GM23338 (cell line): ENCODE data around the gene TNPO1. TPM values are rescaled to one million over a fixed set of nuclear protein-coding genes. Genes with fewer than 3 reads are reported as not detected.

ENCODE experiments used
- ATAC-seq: fragments of 200-7000 bp; cut with Tn5 transposase; 3 replicates; pipeline ENCODE4 v1.9.1; 2020
- DNase-seq: peaks from one replicate; pipeline ENCODE4 v3.0.0-alpha.2; 2015; ENCODE audit warnings: low spot score
- H2AFZ ChIP-seq: fragments of 200-600 bp; sonication (generic); 2 replicates; pipeline ENCODE4 v1.8.0; 2016; ENCODE audit warnings: antibody characterized with exemption, mild to moderate bottlenecking, moderate library complexity
- H3F3A ChIP-seq: fragments of 200-600 bp; sonication (generic); replicated peaks from 2 replicates; pipeline ENCODE4 v1.8.0; 2017; ENCODE audit warnings: antibody characterized with exemption, mixed run types, low read depth
- H3K27ac ChIP-seq: fragments of 200-600 bp; sonication (generic); 2 replicates; pipeline ENCODE4 v1.6.1; 2016; ENCODE audit warnings: low read depth
- H3K27me3 ChIP-seq: fragments of 200-600 bp; sonication (generic); 2 replicates; pipeline ENCODE4 v1.8.0; 2016; ENCODE audit warnings: mild to moderate bottlenecking, mixed run types, moderate library complexity; ENCODE audit not compliant: insufficient read depth
- H3K36me3 ChIP-seq: fragments of 200-600 bp; sonication (generic); 2 replicates; pipeline ENCODE4 v1.8.0; 2016; ENCODE audit warnings: mild to moderate bottlenecking; ENCODE audit not compliant: insufficient read depth
- H3K4me1 ChIP-seq: fragments of 200-600 bp; sonication (generic); 2 replicates; pipeline ENCODE4 v1.8.0; 2016; ENCODE audit warnings: mild to moderate bottlenecking, moderate library complexity; ENCODE audit not compliant: insufficient read depth
- H3K4me2 ChIP-seq: fragments of 200-600 bp; sonication (generic); 2 replicates; pipeline ENCODE4 v1.7.1; 2017; ENCODE audit warnings: mixed run types
- H3K4me3 ChIP-seq: fragments of 200-600 bp; sonication (generic); 2 replicates; pipeline ENCODE4 v1.6.1; 2016; ENCODE audit warnings: mixed run types
- H3K79me2 ChIP-seq: fragments of 200-600 bp; sonication (generic); replicated peaks from 2 replicates; pipeline ENCODE4 v1.8.0; 2017; ENCODE audit warnings: mild to moderate bottlenecking; ENCODE audit not compliant: insufficient read depth
- H3K9me2 ChIP-seq: fragments of 200-600 bp; sonication (generic); 2 replicates; pipeline ENCODE4 v1.8.0; 2017; ENCODE audit not compliant: insufficient read depth
- H4K20me1 ChIP-seq: fragments of 200-600 bp; sonication (generic); replicated peaks from 2 replicates; pipeline ENCODE4 v1.8.0; 2017; ENCODE audit warnings: mild to moderate bottlenecking; ENCODE audit not compliant: insufficient read depth
- H3K27ac Mint-ChIP-seq: 2 replicates; pipeline ENCODE4 v1.8.0; 2020; ENCODE audit warnings: inconsistent platforms, mild to moderate bottlenecking, moderate library complexity, mixed read lengths
- H3K27me3 Mint-ChIP-seq: 3 replicates; pipeline ENCODE4 v1.8.0; 2022; ENCODE audit warnings: low read depth, mild to moderate bottlenecking, moderate library complexity, mixed read lengths, inconsistent platforms; ENCODE audit not compliant: insufficient read depth, poor library complexity
- H3K36me3 Mint-ChIP-seq: 3 replicates; pipeline ENCODE4 v1.8.0; 2021; ENCODE audit warnings: low read depth, mild to moderate bottlenecking, inconsistent platforms, moderate library complexity, mixed read lengths
- H3K4me1 Mint-ChIP-seq: 3 replicates; pipeline ENCODE4 v1.8.0; 2020; ENCODE audit warnings: mild to moderate bottlenecking, inconsistent platforms, mixed read lengths
- H3K4me3 Mint-ChIP-seq: 3 replicates; pipeline ENCODE4 v1.8.0; 2021; ENCODE audit warnings: moderate library complexity, mild to moderate bottlenecking, inconsistent platforms, mixed read lengths
- H3K9me3 Mint-ChIP-seq: 3 replicates; pipeline ENCODE4 v1.8.0; 2020; ENCODE audit warnings: moderate library complexity, mild to moderate bottlenecking, inconsistent platforms, mixed read lengths
- CREB1 ChIP-seq: fragments of 250-450 bp; sonication (Bioruptor Pico); IDR thresholded peaks from 2 replicates; pipeline ENCODE4 v1.5.0; 2020; ENCODE audit warnings: low read depth, mild to moderate bottlenecking, moderate library complexity
- CTCF ChIP-seq, 2 experiments: fragments of 200-600 bp in 1 of 2; sonication (generic) in 1 of 2; conservative IDR thresholded peaks; 2 replicates each; pipeline versions ENCODE4 v1.5.1 to v1.6.1; 2016 to 2017; ENCODE audit warnings: antibody characterized with exemption in 2 of 2, low read depth in 2 of 2, mild to moderate bottlenecking in 2 of 2, moderate library complexity in 1 of 2
- EZH2 ChIP-seq: fragments of 200-600 bp; sonication (generic); IDR thresholded peaks from one replicate; pipeline ENCODE4 v1.8.0; 2017; ENCODE audit warnings: antibody characterized with exemption, mild to moderate bottlenecking, low read depth; ENCODE audit not compliant: unreplicated experiment
- EZH2phosphoT487 ChIP-seq: fragments of 200-600 bp; sonication (generic); IDR thresholded peaks from one replicate; pipeline ENCODE4 v1.8.1; 2018; ENCODE audit warnings: antibody characterized with exemption; ENCODE audit not compliant: unreplicated experiment
- JUNB ChIP-seq: IDR thresholded peaks from one replicate; pipeline ENCODE4 v1.6.1; 2016; ENCODE audit warnings: antibody characterized with exemption; ENCODE audit not compliant: unreplicated experiment
- NANOG ChIP-seq: IDR thresholded peaks from 2 replicates; pipeline ENCODE4 v1.6.1; 2016; ENCODE audit warnings: antibody characterized with exemption, borderline replicate concordance
- REST ChIP-seq: IDR thresholded peaks from one replicate; pipeline ENCODE4 v1.6.1; 2018; ENCODE audit warnings: antibody characterized with exemption; ENCODE audit not compliant: unreplicated experiment
- STAT1 ChIP-seq: IDR thresholded peaks from one replicate; pipeline ENCODE4 v1.6.1; 2016; ENCODE audit warnings: antibody characterized with exemption; ENCODE audit not compliant: unreplicated experiment
- ZNF114 ChIP-seq: fragments of 250-450 bp; sonication (Bioruptor Pico); IDR thresholded peaks from 2 replicates; pipeline ENCODE4 v1.5.0; 2020; ENCODE audit warnings: mild to moderate bottlenecking, moderate library complexity
- ZNF331 ChIP-seq: fragments of 250-450 bp; sonication (Bioruptor Pico); IDR thresholded peaks from 2 replicates; pipeline ENCODE4 v1.5.0; 2020; ENCODE audit warnings: low read depth, mild to moderate bottlenecking, moderate library complexity
- polyA plus RNA-seq: library from polyadenylated mRNA; unstranded; fragments of >200 nt; fragmentation: Nextera tagmentation; extraction: Ambion mirVana; gene quantifications from 2 replicates; pipeline ENCODE4 v1.2.1, GENCODE V29; 2016
- total RNA-seq: library from RNA; depleted of rRNA; stranded (reverse); fragments of >200 nt; shearing (Covaris generic); gene quantifications from 2 replicates; pipeline ENCODE4 v1.2.3, GENCODE V29; 2014

Gene TNPO1
- total and polyA plus RNA-seq, 2 experiments from 2014 or later, result 117 to 197 TPM

- TF ChIP-seq CTCF (conservative IDR thresholded peaks at IDR 0.05; ENCODE audit: low read depth in 2 of 2) (no peak), EZH2 (no peak)
Observed at GRCh38 chr5:72837524-72838096, 21.1 kb downstream of the TNPO1 start (continued).

- Histone ChIP-seq H3K27me3 (no peaks in the 10 kb centered on the region), H3K27ac (no peak overlapping the region), H3K36me3 (no peaks in the 10 kb centered on the region), H3K79me2 (peaks cover 5% of the 10 kb centered on the region; the same call in 1 of the 2 replicates), H3K4me3 (no peak overlapping the region), H3K9me2 (no peaks in the 10 kb centered on the region), H3K4me2 (no peak overlapping the region), H3K4me1 (peaks cover 6% of the 10 kb centered on the region; the same call in 1 of the 2 replicates), H2AFZ (no peak overlapping the region), H4K20me1 (no peaks in the 10 kb centered on the region; the same call in 1 of the 2 replicates), H3F3A (no peaks in the 10 kb centered on the region)
- Mint-ChIP-seq H3K4me1 (peaks cover 20% of the 10 kb centered on the region), H3K9me3 (no peaks in the 10 kb centered on the region), H3K36me3 (no peaks in the 10 kb centered on the region), H3K27me3 (no peaks in the 10 kb centered on the region), H3K4me3 (no peak overlapping the region), H3K27ac (no peak overlapping the region)
- DNase-seq (no peak), ATAC-seq (no peak)
- TF ChIP-seq ZNF331 (CRISPR knock-in tag), result no peak
- no peak for TF ChIP-seq ZNF114 (CRISPR knock-in tag)
Observed at GRCh38 chr5:72840041-72840440, 23.6 kb downstream of the TNPO1 start.

- Mint-ChIP-seq H3K4me1 (peaks cover 28% of the 10 kb centered on the region), H3K36me3 (no peaks in the 10 kb centered on the region), H3K4me3 (no peak overlapping the region), H3K27ac (no peak overlapping the region), H3K9me3 (no peaks in the 10 kb centered on the region), H3K27me3 (no peaks in the 10 kb centered on the region)
- H3K4me3 ChIP-seq, result no peak overlapping the region
- H3K27me3 ChIP-seq, result no peaks in the 10 kb centered on the region
- peaks cover 6% of the 10 kb centered on the region; the same call in 1 of the 2 replicates for H3K4me1 ChIP-seq
- peaks cover 12% of the 10 kb centered on the region for H3K79me2 ChIP-seq
- no peak overlapping the region for H2AFZ ChIP-seq
- no peaks in the 10 kb centered on the region for H3F3A ChIP-seq
- H3K27ac ChIP-seq, result no peak overlapping the region
- no peak for TF ChIP-seq NANOG
- no peak for TF ChIP-seq STAT1
- no peak for TF ChIP-seq ZNF114 (CRISPR knock-in tag)
- no peak for TF ChIP-seq EZH2phosphoT487
- no peak for TF ChIP-seq REST
- no peak for TF ChIP-seq CREB1 (CRISPR knock-in tag)
- no peak for TF ChIP-seq JUNB
- no peak for TF ChIP-seq ZNF331 (CRISPR knock-in tag)
- TF ChIP-seq CTCF (conservative IDR thresholded peaks at IDR 0.05; ENCODE audit: low read depth in 2 of 2), result no peak
- DNase-seq (no peak), ATAC-seq (no peak)
- H3K4me2 ChIP-seq, result no peak overlapping the region
- no peaks in the 10 kb centered on the region for H3K36me3 ChIP-seq
- H4K20me1 ChIP-seq, result no peaks in the 10 kb centered on the region; the same call in 1 of the 2 replicates
- H3K9me2 ChIP-seq, result no peaks in the 10 kb centered on the region
Observed at GRCh38 chr5:72841756-72842535, 25.5 kb downstream of the TNPO1 start.
